Measurements from ENCODE around the gene IGFL1.
"Not testable (repeated sequence)": the region's sequence is repeated elsewhere in the genome, so short reads cannot be mapped to it uniquely, and the experiment has no call there.

IGFL1 gene

DNA sequence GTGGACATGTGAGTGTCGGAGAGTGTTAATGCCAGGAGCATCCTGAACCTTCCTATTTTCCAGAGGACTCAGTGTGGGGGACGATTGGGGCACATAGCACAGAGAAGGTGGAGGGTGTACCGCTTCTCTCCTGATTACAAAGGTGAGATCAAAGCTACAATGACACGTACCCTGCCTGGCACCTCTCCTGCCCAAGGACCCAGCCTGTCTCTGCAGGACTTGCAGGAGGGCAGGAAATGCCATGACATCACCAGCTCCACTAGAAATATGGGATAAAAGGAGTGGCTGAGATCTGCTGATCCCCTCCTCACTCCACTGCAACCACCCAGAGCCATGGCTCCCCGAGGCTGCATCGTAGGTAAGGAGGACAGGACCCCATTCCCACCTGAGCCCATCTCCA, at the start of gene IGFL1:
IGFL1 (plus strand) TSS at position 301 of the 400 bp plus-strand sequence; CDS start at position 334, 33 bp downstream.
- DNase-seq (ENCODE audit: low read depth in 2 of 2) = no peak

DNA sequence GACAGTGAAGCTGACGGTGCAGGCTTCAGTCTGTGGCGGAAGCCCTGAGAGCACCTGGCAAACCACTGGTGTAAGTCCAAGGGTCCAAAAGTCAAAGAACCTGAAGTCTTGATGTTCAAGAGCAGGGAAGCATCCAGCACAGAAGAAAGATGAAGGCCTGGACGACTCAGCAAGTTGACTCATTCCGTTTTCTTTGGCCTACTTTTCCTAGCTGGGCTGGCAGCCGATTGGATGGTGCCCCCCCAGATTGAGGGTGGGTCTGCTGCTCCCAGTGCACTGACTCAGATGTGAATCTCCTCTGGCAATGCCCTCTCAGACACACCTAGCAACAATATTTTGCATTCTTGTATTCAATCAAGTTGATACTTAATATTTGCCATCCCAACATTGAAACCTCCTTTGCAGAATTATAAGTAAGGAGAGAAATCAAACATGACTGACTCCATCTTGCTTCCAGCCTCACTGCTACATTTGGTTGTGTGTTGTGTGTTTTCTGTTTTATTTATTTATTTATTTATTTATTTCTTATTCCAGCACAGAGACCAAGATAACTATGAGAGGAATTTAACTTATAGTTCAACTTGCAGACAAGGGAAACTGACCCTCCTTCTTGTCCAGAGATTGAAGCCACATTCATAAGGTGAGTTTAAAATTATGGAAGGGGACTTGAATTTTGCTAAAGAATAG, 48.7 kb upstream of the IGFL1 start:
- DNase-seq (ENCODE audit: low read depth in 2 of 2) = no peak

- no peak for DNase-seq (ENCODE audit: low read depth in 2 of 2)
Measured at GRCh38 chr19:46181388-46181779, 48.2 kb upstream of the IGFL1 start.

DNA sequence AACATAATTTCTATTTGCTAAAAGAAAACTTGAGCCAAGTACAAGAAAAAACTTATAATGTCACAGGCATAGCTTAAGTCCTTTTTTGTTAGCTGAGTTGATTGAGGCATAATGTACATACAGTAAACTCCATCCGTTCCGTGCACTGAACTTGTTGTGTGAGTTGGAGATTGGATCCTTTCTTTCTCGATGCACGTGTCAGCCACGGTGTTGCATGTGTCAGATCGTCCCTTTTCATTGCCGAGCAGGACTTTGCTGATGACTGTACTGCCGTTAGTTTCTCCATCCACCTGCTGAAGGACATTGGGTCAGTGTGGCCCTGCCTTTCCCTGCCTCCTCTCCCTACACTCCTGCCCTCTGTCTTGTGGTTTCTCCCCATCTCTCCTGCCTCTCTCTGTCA, 47.1 kb upstream of the IGFL1 start:
- no peak for DNase-seq (ENCODE audit: low read depth in 2 of 2)

DNA sequence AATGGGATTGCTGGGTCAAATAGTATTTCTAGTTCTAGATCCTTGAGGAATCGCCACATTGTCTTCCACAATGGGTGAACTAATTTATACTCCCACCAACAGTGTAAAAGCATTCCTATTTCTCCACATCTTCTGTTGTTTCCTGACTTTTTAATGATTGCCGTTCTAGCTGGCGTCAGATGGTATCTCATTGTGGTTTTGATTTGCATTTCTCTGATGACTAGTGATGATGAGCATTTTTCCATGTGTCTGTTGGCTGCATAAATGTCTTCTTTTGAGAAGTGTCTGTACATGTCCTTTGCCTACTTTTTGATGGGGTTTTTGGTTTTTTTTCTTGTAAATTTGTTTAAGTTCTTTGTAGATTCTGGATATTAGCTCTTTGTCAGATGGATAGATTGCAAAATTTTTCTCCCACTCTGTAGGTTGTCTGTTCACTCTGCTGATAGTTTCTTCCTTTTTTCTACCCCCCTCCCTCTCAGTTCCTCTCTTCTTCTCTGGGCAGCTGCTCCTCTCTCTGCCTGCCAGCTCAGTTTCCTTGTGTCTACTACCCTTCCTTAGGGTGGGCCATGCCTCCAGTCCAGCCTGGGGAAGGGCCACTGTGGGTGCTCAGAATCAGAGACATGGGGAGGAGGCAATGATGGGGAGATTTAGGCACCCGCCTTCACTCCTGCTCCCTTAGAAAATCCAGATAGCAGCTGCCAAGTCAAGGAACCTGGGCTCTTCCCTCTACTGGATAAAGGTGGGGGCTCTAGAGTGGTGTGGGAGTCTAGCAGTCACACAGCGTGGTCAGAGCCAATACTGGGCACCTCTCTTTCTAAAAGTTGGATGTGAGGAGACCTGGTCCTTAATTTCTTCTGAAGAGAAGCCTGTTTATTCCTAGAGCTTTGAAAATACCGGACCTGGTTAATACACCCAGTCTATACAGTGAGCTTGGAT, 44.5 kb upstream of the IGFL1 start:
- DNase-seq (ENCODE audit: low read depth in 2 of 2) = peak; percentile 46 to 54

GRCh38 chr19:46186101-46186716, 43.3 kb upstream of the IGFL1 start:
- DNase-seq (ENCODE audit: low read depth in 2 of 2) = no peak

DNA sequence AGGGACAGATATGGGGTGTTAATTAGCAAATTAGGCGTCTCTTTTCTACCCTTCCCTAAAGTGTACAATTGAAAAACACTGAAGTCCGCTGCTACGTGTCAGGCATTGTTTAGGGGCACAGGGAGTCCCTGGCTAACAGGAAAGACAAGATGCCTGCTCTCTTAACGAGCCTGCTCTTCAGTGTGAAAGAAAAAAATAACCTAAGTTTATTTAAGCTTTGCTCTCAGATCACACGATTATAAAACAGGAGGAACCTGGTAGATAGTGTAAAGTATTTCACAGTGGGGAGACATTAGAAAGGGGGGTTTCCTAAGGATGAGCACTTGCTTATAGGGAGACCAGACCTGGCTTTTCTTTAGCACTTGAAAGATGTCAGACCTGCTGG, 42.8 kb upstream of the IGFL1 start:
- DNase-seq (ENCODE audit: low read depth in 2 of 2) = no peak

DNA sequence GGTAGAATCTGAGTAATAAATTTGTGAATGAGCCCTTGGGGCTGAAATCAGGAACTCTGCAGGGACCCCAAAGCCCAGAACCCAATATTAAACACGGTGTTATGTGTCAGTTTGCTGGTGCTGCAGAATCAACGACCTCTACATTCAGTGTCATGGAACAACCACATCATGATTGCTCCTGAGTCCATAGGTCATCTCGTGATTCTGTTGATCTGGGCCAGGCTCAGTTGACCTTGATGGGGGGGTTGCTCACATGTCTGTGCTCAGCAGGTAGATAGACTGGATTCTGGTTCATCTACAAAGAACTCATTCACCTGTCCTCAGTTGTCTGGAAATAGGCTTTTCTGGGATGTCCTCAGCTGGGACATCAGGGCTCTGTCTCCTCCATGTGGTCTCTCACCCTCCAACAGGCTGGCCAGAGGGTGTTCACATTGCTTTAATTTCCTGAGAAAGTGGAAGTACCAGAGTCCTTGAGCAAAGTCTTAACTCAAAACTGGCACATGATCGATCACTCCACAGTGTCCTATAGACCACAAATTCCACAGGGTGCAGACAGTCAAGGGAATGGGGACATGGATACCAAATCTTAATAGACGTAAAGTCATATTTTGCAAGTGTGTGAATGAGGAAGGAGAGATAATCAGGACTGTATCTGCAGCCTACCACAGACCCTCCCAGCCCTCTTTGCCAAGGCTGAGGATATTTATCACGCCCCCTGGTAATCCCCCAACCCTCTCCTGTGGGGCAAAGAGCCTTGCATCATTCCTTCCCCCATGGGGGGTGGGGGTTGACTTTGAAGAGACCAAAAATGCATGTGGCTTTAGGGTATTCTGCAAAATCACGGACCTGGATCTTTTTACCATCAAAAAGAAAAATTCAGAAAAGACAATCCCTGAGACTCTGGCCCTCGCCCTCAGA, 39.3 kb upstream of the IGFL1 start:
- no peak for DNase-seq (ENCODE audit: low read depth in 2 of 2)

- DNase-seq (ENCODE audit: low read depth in 2 of 2) = no peak
Measured at GRCh38 chr19:46191356-46191755, 38.2 kb upstream of the IGFL1 start.

GRCh38 chr19:46191972-46192371, 37.6 kb upstream of the IGFL1 start:
- DNase-seq (ENCODE audit: low read depth in 2 of 2) = no peak

- DNase-seq (ENCODE audit: low read depth in 2 of 2) = not testable (repeated sequence)
Measured at GRCh38 chr19:46192626-46192991, 36.9 kb upstream of the IGFL1 start.

- DNase-seq (ENCODE audit: low read depth in 2 of 2) = peak in 1 of 2 experiments; percentile 10
Measured at GRCh38 chr19:46192992-46193650, 36.4 kb upstream of the IGFL1 start.

DNA sequence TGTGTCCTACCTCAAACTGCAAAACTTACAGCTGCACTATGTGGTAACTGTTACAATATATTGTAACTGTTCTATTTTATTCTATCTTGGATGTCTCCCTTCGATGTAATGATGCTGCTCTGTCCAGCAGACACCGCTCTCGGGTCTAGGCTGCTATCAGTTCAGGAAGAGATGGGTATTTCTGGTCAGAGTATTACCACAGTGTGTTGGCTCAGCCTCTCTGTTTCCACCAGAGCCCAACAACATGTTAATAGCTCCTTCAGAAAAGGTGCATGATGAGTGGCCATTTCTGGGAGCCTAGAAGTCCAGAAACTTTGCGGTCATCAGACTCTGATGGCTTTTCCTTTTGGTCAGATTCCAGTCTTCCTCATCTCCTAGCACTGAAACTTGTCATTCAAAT, 35.9 kb upstream of the IGFL1 start:
- no peak for DNase-seq (ENCODE audit: low read depth in 2 of 2)

- no peak for DNase-seq (ENCODE audit: low read depth in 2 of 2)
Measured at GRCh38 chr19:46195104-46195503, 34.4 kb upstream of the IGFL1 start.

DNA sequence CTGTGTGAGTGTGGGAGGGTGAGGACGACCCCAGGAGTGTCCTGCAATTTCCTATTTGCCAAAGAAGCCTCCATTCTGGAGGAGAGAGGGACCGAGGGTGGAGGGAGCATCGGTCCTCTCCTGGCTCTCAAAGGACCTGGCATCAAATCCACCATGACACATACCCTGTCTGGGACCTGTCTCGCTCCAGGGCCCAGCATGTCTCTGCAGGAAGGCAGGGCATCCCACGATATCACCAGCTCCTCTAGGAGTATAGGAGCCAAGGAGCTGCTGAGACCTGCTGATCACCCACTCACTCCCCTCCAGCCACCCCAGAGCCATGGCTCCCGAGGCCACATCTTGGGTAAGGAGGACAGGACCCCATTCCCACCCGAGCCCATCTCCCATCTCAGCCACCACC, 33.6 kb upstream of the IGFL1 start:
- not testable (repeated sequence) for DNase-seq (ENCODE audit: low read depth in 2 of 2)

- no peak for DNase-seq (ENCODE audit: low read depth in 2 of 2)
Measured at GRCh38 chr19:46196410-46197124, 33.0 kb upstream of the IGFL1 start.

- DNase-seq (ENCODE audit: low read depth in 2 of 2) = no peak
Measured at GRCh38 chr19:46197314-46198070, 32.0 kb upstream of the IGFL1 start.

GRCh38 chr19:46198756-46199155, 30.8 kb upstream of the IGFL1 start:
- DNase-seq (ENCODE audit: low read depth in 2 of 2) = no peak

DNA sequence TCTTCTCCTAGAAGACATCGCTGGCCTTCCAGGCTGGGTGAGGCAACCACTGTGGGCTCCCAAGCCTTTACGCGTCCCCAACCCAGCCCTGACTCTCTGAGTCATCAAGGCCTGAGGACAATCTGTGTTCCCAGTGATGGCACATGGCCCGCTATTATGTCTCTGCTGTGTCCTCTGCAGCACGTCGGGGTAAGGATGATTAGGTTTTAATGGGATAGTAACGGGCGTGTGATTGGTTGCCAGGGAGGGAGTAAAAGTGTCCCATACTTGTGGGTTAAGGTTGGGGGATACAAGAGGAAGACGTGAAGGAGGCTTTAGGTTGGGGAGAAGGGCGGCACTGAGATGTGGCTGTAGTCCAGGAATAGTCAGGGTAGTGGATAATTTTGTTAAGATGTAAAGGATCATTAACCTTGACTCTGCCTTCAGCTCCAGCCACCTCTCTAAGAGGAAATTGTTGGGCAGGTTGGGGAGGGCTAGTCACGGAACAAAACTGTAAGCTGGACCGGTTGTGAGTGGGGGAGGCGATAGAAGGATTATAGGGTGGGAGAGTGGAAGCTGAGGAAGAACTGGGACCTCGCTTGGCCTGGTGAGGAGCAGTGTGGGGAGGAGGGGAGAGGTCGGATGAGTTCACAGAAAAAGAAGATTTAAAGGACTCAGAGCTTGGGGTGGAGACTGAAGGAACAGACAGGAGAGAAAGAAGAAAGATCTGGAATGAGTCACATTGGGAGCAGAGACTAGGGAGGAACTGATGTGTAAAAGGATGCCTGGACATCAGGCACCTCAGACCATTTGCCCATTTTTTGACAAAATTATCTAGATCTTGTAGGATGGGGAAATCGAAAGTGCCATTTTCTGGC, 27.9 kb upstream of the IGFL1 start:
- DNase-seq (ENCODE audit: low read depth in 2 of 2) = no peak
